ENCODE measurements around the gene FGR.

FGR gene

GRCh38 chr1:27598295-27598687 is 36.7 kb downstream of the FGR start:
- no peak for DNase-seq (ENCODE audit: low read depth)
- TF ChIP-seq CTCF (IDR thresholded peaks at IDR 0.05; ENCODE audit: insufficient read depth, low read depth, low read length, missing control alignments) = no peak
- H3K4me3 ChIP-seq (ENCODE audit: low read depth, low read length) = no peak overlapping the region

GRCh38 chr1:27597516-27598294 is 37.3 kb downstream of the FGR start:
- H3K4me3 ChIP-seq (ENCODE audit: low read depth, low read length) = no peak overlapping the region
- TF ChIP-seq CTCF (IDR thresholded peaks at IDR 0.05; ENCODE audit: insufficient read depth, low read depth, low read length, missing control alignments) = no peak
- no peak for DNase-seq (ENCODE audit: low read depth)

- H3K4me3 ChIP-seq (ENCODE audit: low read depth, low read length) = no peak overlapping the region
- no peak for DNase-seq (ENCODE audit: low read depth)
- no peak for TF ChIP-seq CTCF (IDR thresholded peaks at IDR 0.05; ENCODE audit: insufficient read depth, low read depth, low read length, missing control alignments)
Measured at GRCh38 chr1:27596986-27597385, 38.0 kb downstream of the FGR start.

DNA sequence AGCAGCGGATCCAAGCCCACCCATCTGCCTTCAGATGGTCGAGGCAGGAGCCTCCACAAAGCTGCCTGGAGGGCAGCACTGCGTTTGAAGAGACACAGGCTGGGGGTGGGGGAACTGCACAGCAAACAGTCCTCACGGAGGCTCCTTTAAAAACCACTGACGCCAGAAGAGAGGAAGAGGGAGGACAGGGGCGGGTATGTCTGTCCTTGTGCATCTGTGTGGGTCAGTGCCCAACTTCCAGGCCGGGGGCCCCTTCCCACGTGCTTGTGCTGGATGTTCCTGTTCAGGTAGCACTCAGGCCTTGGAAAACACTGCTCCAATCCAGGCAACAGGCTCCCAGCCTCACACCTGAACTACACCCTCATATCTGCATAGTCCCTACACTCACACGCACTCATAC is 38.7 kb downstream of the FGR start:
- DNase-seq (ENCODE audit: low read depth) = no peak
- no peak overlapping the region for H3K4me3 ChIP-seq (ENCODE audit: low read depth, low read length)
- no peak for TF ChIP-seq CTCF (IDR thresholded peaks at IDR 0.05; ENCODE audit: insufficient read depth, low read depth, low read length, missing control alignments)

- no peak for TF ChIP-seq CTCF (IDR thresholded peaks at IDR 0.05; ENCODE audit: insufficient read depth, low read depth, low read length, missing control alignments)
- H3K4me3 ChIP-seq (ENCODE audit: low read depth, low read length) = no peak overlapping the region
- DNase-seq (ENCODE audit: low read depth) = no peak
Measured at GRCh38 chr1:27595597-27595996, 39.4 kb downstream of the FGR start.

DNA sequence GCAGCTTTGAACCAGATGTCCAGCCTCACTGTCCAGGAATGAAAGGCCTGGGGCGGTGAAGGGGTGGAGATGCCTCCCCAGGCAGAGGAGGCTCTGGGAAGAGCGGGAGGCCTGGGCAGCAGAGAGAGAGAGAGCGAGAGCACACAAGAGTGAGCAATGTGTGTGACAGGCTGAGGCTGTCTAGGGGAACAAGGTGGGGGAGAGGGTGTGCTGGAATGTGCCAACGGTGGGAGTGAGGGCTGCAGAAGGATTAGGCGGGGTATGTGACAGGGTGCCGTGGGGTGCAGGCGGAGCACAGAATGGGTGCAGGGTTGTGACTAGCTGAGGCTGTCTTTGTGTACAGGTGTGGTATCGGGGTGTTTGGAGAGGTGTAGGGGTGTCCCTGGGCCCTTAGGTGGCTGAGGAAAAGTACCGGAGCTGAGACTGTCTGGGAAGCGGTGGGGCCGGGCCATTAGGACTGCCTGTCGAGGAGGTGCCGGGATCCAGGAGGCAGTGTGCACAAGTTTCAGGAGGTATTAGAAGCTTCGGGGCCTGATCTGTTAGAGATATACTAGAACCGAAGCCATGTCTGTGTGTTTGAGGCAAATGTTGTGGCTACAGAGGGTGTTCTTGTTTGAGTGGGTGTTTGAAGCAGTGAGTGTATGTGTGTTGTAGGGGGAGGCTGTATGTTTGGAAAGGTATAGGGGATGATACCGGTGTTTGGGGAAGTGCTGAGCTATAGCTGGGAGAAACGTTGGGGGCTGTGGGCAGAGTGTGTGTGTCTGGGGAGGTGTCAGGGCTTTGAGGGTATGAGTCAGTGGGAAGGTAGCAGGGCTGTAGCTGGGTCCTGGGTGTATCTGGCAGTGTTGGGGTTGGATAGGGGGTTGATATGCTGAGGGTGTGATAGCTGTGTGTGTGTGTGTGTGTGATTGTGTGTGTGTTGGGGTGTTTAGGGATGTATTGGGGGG is 40.1 kb downstream of the FGR start:
- DNase-seq (ENCODE audit: low read depth) = no peak
- TF ChIP-seq CTCF (IDR thresholded peaks at IDR 0.05; ENCODE audit: insufficient read depth, low read depth, low read length, missing control alignments) = no peak
- no peak overlapping the region for H3K4me3 ChIP-seq (ENCODE audit: low read depth, low read length)
